Measurements from ENCODE around the gene AJAP1.

Gene AJAP1

DNA sequence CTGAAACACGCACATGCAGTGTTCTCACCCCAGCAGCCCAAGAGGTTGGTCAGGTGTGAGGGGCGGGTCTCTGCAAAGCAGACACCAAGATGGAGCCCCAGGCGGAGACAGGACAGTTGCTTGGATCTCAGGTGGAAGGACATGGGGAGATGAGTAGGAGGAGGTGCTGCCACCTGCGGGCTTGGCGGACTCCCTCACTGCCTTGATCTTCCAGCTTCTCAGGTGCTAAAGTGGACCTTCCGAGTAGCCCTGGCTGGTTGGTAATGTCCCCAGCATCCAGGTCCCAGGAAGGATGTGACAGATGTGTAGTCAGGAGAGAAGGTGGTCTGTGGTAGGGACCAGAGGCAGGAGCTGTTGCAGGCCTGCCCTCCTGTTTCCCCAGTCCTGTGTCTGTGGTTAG is 114.1 kb downstream of the AJAP1 start:
- no peak overlapping the region for H3K4me3 ChIP-seq (ENCODE audit: low read length)
- TF ChIP-seq, protein P1, sequence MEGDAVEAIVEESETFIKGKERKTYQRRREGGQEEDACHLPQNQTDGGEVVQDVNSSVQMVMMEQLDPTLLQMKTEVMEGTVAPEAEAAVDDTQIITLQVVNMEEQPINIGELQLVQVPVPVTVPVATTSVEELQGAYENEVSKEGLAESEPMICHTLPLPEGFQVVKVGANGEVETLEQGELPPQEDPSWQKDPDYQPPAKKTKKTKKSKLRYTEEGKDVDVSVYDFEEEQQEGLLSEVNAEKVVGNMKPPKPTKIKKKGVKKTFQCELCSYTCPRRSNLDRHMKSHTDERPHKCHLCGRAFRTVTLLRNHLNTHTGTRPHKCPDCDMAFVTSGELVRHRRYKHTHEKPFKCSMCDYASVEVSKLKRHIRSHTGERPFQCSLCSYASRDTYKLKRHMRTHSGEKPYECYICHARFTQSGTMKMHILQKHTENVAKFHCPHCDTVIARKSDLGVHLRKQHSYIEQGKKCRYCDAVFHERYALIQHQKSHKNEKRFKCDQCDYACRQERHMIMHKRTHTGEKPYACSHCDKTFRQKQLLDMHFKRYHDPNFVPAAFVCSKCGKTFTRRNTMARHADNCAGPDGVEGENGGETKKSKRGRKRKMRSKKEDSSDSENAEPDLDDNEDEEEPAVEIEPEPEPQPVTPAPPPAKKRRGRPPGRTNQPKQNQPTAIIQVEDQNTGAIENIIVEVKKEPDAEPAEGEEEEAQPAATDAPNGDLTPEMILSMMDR (conservative IDR thresholded peaks at IDR 0.05; ENCODE audit: low read length) = no peak
- no peak for DNase-seq (ENCODE audit: low read depth)

DNA sequence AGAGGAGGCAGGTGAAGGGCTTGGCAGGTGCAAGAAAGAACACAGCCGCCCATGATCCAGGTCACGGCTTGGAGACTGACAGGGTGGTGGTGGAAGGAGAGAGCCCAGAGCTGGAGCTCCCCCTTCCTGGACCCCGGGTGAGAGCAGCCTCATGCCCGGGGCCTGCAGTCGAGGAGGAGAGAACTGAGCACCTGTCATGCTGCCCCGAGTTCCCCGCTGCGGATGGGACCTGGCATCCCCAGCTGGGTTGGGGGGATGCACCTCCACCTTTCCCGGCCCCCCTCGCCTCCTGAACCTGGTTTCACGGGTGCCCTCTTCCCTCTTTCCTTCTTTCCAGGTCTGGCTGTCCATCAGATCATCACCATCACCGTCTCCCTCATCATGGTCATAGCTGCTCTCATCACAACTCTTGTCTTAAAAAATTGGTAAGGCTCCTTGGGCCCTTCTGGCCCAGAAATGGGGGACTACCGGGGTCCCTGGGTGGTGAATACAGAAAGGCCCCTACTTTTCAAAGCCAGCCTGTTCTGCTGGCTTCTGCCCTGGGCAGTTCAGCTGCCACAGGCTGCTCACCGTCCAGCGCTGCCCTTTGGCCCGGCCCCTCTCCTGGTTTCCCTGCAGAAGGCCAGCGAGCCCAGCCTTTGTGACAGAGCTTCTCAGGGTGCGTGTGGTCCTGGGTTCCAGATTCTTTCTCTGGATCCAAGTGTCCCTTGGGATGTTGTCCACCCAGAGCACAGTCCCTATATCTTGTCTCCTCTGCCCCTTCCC is 115.3 kb downstream of the AJAP1 start:
- H3K4me3 ChIP-seq (ENCODE audit: low read length) = no peak overlapping the region
- no peak for DNase-seq (ENCODE audit: low read depth)

DNA sequence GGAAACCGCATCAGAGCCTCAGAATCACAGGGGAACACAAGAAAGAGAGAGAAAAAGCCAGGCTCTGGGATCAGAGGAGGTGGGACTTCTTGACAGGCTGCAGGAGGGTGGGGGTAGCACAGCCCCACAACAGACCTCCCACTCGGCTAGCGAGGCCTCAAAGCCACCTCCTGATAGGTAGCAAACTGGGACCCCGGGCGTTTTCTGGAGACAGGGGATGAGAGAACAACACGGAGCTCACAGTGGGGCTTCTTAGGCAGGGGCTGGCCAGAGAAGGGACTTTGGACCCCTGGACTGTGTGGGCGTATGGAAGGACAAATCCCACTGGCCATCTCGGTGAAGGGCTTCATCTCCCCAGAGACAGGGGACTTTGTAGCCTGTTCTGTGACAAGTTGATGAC is 116.3 kb downstream of the AJAP1 start:
- H3K4me3 ChIP-seq (ENCODE audit: low read length) = no peak overlapping the region
- no peak for DNase-seq (ENCODE audit: low read depth)
- TF ChIP-seq, protein P1 (conservative IDR thresholded peaks at IDR 0.05; ENCODE audit: low read length) = no peak

More for the DNA sequence above, 115.3 kb downstream of the AJAP1 start:
- TF ChIP-seq, protein P1 (conservative IDR thresholded peaks at IDR 0.05; ENCODE audit: low read length) = no peak

DNA sequence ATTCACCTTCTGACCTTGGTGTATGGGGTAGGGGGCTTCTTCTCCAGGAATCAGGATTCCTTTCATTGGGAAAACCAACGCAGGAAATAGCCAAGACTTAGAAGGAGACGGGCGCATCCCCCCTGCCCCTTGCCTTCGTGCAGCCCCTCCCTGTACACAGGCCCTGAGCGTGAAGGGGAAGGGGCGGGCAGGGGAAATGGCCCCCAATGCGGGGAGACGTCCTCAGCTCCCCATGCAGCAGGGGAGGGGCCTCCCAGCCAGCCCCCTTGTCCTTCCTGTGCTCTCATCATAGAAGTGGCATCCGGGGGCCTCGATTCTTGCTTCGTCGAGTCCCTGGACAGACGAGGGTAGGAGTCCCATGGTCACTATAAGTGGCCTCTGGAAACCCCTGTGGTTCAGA is 116.9 kb downstream of the AJAP1 start:
- no peak for DNase-seq (ENCODE audit: low read depth)
- TF ChIP-seq, protein P1 (conservative IDR thresholded peaks at IDR 0.05; ENCODE audit: low read length) = no peak
- no peak overlapping the region for H3K4me3 ChIP-seq (ENCODE audit: low read length)

DNA sequence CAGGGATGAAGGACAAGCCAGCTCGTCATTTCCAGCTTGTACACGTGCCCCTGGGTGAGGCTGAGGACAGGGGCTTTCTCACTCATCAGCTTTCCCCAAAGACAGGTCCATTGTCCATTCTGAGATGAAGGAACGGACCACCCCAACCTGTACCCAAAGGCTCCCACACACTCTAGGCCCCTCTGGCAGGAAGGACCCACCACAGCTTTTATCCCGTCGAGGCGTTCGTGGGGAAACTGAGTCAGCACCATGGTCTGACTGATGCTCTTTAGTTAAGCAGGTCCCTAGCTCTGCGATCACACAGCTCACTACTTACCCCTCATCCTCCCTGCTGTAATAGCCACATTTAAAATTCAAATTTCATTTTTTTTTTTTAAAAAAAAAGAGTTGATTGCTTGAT is 117.3 kb downstream of the AJAP1 start:
- DNase-seq (ENCODE audit: low read depth) = no peak
- TF ChIP-seq, protein P1 (conservative IDR thresholded peaks at IDR 0.05; ENCODE audit: low read length) = no peak
- H3K4me3 ChIP-seq (ENCODE audit: low read length) = no peak overlapping the region

DNA sequence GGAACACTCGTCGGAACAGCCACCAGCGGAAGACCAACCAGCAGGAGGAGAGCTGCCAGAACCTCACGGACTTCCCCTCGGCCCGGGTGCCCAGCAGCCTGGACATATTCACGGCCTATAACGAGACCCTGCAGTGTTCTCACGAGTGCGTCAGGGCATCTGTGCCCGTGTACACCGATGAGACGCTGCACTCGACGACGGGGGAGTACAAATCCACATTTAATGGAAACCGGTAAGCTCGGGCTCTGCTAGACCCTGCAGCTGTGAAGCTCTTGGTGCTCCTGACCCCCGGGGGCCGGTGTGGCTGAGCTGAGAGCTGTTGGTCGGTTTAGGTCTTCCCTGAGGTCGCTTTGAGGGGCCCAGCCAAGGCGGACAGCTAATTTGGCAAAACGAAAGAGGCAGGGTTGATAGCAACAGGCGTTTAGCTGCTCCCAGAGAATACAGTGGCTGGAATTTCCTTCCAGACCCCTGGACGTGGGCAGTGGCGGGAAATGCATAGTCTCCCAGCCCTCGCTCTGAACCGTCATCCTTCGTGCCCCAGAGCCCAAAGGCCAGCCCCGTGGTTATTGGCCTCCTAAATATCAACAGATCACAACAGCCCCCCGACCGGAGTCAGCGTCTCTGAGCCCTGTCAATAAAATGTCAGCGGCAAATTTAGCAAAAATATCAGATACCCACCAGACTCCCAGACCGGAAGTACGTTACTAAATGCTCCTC is 118.0 kb downstream of the AJAP1 start:
- no peak overlapping the region for H3K4me3 ChIP-seq (ENCODE audit: low read length)
- no peak for DNase-seq (ENCODE audit: low read depth)
- TF ChIP-seq, protein P1 (conservative IDR thresholded peaks at IDR 0.05; ENCODE audit: low read length) = no peak

DNA sequence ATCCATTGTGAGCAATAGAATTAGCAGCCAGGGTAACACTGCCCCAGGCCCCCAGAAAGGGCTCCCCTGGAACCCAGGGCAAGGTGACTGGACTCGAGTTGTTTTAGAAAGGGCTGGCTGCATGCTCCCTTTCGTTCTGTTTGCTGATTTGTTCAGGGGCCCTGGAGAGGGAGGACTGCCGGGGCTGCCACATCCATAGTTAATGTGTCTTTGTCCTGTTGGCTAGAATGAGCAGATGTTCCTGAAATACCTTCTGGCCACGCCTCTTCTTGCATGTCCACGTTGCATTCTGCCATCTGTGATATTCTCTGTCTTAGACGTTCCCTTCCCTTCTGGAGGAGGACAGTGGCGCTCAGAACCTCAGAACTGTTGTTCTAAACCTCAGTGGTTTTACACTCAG is 118.8 kb downstream of the AJAP1 start:
- TF ChIP-seq, protein P1 (conservative IDR thresholded peaks at IDR 0.05; ENCODE audit: low read length) = no peak
- no peak for DNase-seq (ENCODE audit: low read depth)
- no peak overlapping the region for H3K4me3 ChIP-seq (ENCODE audit: low read length)
